HT-29 (cell line): ENCODE results near the gene NRXN3. TPM values are rescaled to one million over a fixed set of nuclear protein-coding genes. Genes with fewer than 3 reads are reported as not detected.

Experiments used
- DNase-seq: peaks from one replicate; pipeline ENCODE4 v3.0.0-alpha.2; 2015; ENCODE audit warnings: low spot score
- total RNA-seq: library from RNA; depleted of rRNA; stranded (reverse); fragments of >200 nt; shearing (Covaris generic); gene quantifications from 2 replicates; pipeline ENCODE4 v1.2.3, GENCODE V29; 2014

The NRXN3 gene
- total RNA-seq, 1 experiment from 2014 or later, result not detected

GRCh38 chr14:79513446-79513845 is 1343.3 kb downstream of the NRXN3 start:
- DNase-seq, result no peak

- DNase-seq, result no peak
These were observed 1344.5 kb downstream of the NRXN3 start for GRCh38 chr14:79514700-79515099.

GRCh38 chr14:79515158-79515557 is 1345.0 kb downstream of the NRXN3 start:
- DNase-seq, result no peak

- no peak for DNase-seq
These were observed 1345.8 kb downstream of the NRXN3 start for GRCh38 chr14:79516009-79516408.

GRCh38 chr14:79525416-79525815 is 1355.2 kb downstream of the NRXN3 start:
- DNase-seq, result no peak

- DNase-seq, result no peak
These were observed 1358.7 kb downstream of the NRXN3 start for GRCh38 chr14:79528828-79529416.

- no peak for DNase-seq
These were observed 1360.4 kb downstream of the NRXN3 start for GRCh38 chr14:79530555-79530954.

- no peak for DNase-seq
These were observed 1364.7 kb downstream of the NRXN3 start for GRCh38 chr14:79534703-79535353.

GRCh38 chr14:79540394-79540793 is 1370.2 kb downstream of the NRXN3 start:
- DNase-seq, result no peak

- no peak for DNase-seq
These were observed 1371.9 kb downstream of the NRXN3 start for GRCh38 chr14:79542121-79542520.

- DNase-seq, result no peak
These were observed 1373.2 kb downstream of the NRXN3 start for GRCh38 chr14:79543348-79543747.

GRCh38 chr14:79543967-79544697 is 1374.0 kb downstream of the NRXN3 start:
- DNase-seq, result no peak

GRCh38 chr14:79544698-79545070 is 1374.5 kb downstream of the NRXN3 start:
- DNase-seq, result no peak

GRCh38 chr14:79548836-79549235 is 1378.7 kb downstream of the NRXN3 start:
- no peak for DNase-seq

GRCh38 chr14:79549515-79549914 is 1379.3 kb downstream of the NRXN3 start:
- DNase-seq, result no peak

- DNase-seq, result no peak
These were observed 1381.3 kb downstream of the NRXN3 start for GRCh38 chr14:79551523-79551922.

- no peak for DNase-seq
These were observed 1382.6 kb downstream of the NRXN3 start for GRCh38 chr14:79552778-79553177.

- no peak for DNase-seq
These were observed 1384.6 kb downstream of the NRXN3 start for GRCh38 chr14:79554816-79555215.

GRCh38 chr14:79555429-79555828 is 1385.3 kb downstream of the NRXN3 start:
- DNase-seq, result no peak

GRCh38 chr14:79557309-79557708 is 1387.1 kb downstream of the NRXN3 start:
- DNase-seq, result no peak

- DNase-seq, result no peak
These were observed 1392.0 kb downstream of the NRXN3 start for GRCh38 chr14:79562185-79562584.

- no peak for DNase-seq
These were observed 1394.2 kb downstream of the NRXN3 start for GRCh38 chr14:79564371-79564770.

- DNase-seq, result no peak
These were observed 1397.1 kb downstream of the NRXN3 start for GRCh38 chr14:79567306-79567705.
